Activated naive CD8-positive, alpha-beta T cell (primary cell): ENCODE results near the gene PARVB.

ENCODE experiments used
- H3K27ac Mint-ChIP-seq: one replicate; pipeline ENCODE4 v1.8.0; 2021; ENCODE audit warnings: mixed read lengths
- H3K27me3 Mint-ChIP-seq: one replicate; pipeline ENCODE4 v1.8.0; 2021; ENCODE audit warnings: mixed read lengths
- H3K36me3 Mint-ChIP-seq: one replicate; pipeline ENCODE4 v1.8.0; 2021; ENCODE audit warnings: mixed read lengths
- H3K4me1 Mint-ChIP-seq: one replicate; pipeline ENCODE4 v1.8.0; 2021; ENCODE audit warnings: low read depth, mixed read lengths
- H3K4me3 Mint-ChIP-seq: one replicate; pipeline ENCODE4 v1.8.0; 2021; ENCODE audit warnings: mild to moderate bottlenecking, mixed read lengths
- H3K9me3 Mint-ChIP-seq: one replicate; pipeline ENCODE4 v1.8.0; 2021; ENCODE audit warnings: low read depth, mixed read lengths

Gene PARVB

GRCh38 chr22:44143579-44143978 lies 119.5 kb downstream of the PARVB start:
- Mint-ChIP-seq H3K4me1 (no peaks in the 10 kb centered on the region), H3K27ac (no peak overlapping the region), H3K27me3 (peaks cover 1% of the 10 kb centered on the region), H3K36me3 (no peaks in the 10 kb centered on the region), H3K9me3 (no peaks in the 10 kb centered on the region), H3K4me3 (no peak overlapping the region)

- H3K27me3 Mint-ChIP-seq = peaks cover 1% of the 10 kb centered on the region
- no peaks in the 10 kb centered on the region for H3K4me1 Mint-ChIP-seq
- no peaks in the 10 kb centered on the region for H3K36me3 Mint-ChIP-seq
- no peak overlapping the region for H3K27ac Mint-ChIP-seq
- no peaks in the 10 kb centered on the region for H3K9me3 Mint-ChIP-seq
- no peak overlapping the region for H3K4me3 Mint-ChIP-seq
Measured at GRCh38 chr22:44144046-44144569, 120.0 kb downstream of the PARVB start.

- Mint-ChIP-seq H3K4me3 (no peak overlapping the region), H3K9me3 (no peaks in the 10 kb centered on the region), H3K4me1 (no peaks in the 10 kb centered on the region), H3K27ac (no peak overlapping the region), H3K27me3 (peaks cover 3% of the 10 kb centered on the region), H3K36me3 (no peaks in the 10 kb centered on the region)
Measured at GRCh38 chr22:44145544-44145943, 121.4 kb downstream of the PARVB start.

GRCh38 chr22:44146088-44146861 lies 122.2 kb downstream of the PARVB start:
- H3K9me3 Mint-ChIP-seq = no peaks in the 10 kb centered on the region
- no peaks in the 10 kb centered on the region for H3K36me3 Mint-ChIP-seq
- H3K27me3 Mint-ChIP-seq = peaks cover 5% of the 10 kb centered on the region
- no peaks in the 10 kb centered on the region for H3K4me1 Mint-ChIP-seq
- H3K27ac Mint-ChIP-seq = no peak overlapping the region
- H3K4me3 Mint-ChIP-seq = no peak overlapping the region

- H3K27ac Mint-ChIP-seq = no peak overlapping the region
- no peaks in the 10 kb centered on the region for H3K9me3 Mint-ChIP-seq
- no peaks in the 10 kb centered on the region for H3K36me3 Mint-ChIP-seq
- H3K4me1 Mint-ChIP-seq = no peaks in the 10 kb centered on the region
- no peak overlapping the region for H3K4me3 Mint-ChIP-seq
- H3K27me3 Mint-ChIP-seq = peaks cover 5% of the 10 kb centered on the region
Measured at GRCh38 chr22:44147008-44147645, 123.0 kb downstream of the PARVB start.

GRCh38 chr22:44147821-44148574 lies 123.9 kb downstream of the PARVB start:
- H3K27me3 Mint-ChIP-seq = peaks cover 5% of the 10 kb centered on the region
- H3K36me3 Mint-ChIP-seq = no peaks in the 10 kb centered on the region
- no peaks in the 10 kb centered on the region for H3K4me1 Mint-ChIP-seq
- no peak overlapping the region for H3K4me3 Mint-ChIP-seq
- H3K9me3 Mint-ChIP-seq = no peaks in the 10 kb centered on the region
- H3K27ac Mint-ChIP-seq = no peak overlapping the region

- H3K27me3 Mint-ChIP-seq = peaks cover 5% of the 10 kb centered on the region
- H3K9me3 Mint-ChIP-seq = no peaks in the 10 kb centered on the region
- H3K4me3 Mint-ChIP-seq = no peak overlapping the region
- H3K27ac Mint-ChIP-seq = no peak overlapping the region
- H3K36me3 Mint-ChIP-seq = no peaks in the 10 kb centered on the region
- no peaks in the 10 kb centered on the region for H3K4me1 Mint-ChIP-seq
Measured at GRCh38 chr22:44151676-44152075, 127.6 kb downstream of the PARVB start.

GRCh38 chr22:44153710-44154109 lies 129.6 kb downstream of the PARVB start:
- Mint-ChIP-seq H3K9me3 (no peaks in the 10 kb centered on the region), H3K36me3 (no peaks in the 10 kb centered on the region), H3K4me1 (no peaks in the 10 kb centered on the region), H3K27me3 (peaks cover 4% of the 10 kb centered on the region), H3K4me3 (no peak overlapping the region), H3K27ac (no peak overlapping the region)

- Mint-ChIP-seq H3K4me1 (no peaks in the 10 kb centered on the region), H3K4me3 (no peak overlapping the region), H3K27me3 (peaks cover 3% of the 10 kb centered on the region), H3K36me3 (no peaks in the 10 kb centered on the region), H3K9me3 (no peaks in the 10 kb centered on the region), H3K27ac (no peak overlapping the region)
Measured at GRCh38 chr22:44154436-44154942, 130.4 kb downstream of the PARVB start.

- Mint-ChIP-seq H3K27ac (no peak overlapping the region), H3K4me3 (no peak overlapping the region), H3K4me1 (no peaks in the 10 kb centered on the region), H3K9me3 (no peaks in the 10 kb centered on the region), H3K27me3 (peaks cover 2% of the 10 kb centered on the region), H3K36me3 (no peaks in the 10 kb centered on the region)
Measured at GRCh38 chr22:44155115-44155514, 131.0 kb downstream of the PARVB start.

GRCh38 chr22:44157916-44158618 lies 134.0 kb downstream of the PARVB start:
- Mint-ChIP-seq H3K4me3 (no peak overlapping the region), H3K27me3 (no peaks in the 10 kb centered on the region), H3K27ac (no peak overlapping the region), H3K9me3 (no peaks in the 10 kb centered on the region), H3K36me3 (no peaks in the 10 kb centered on the region), H3K4me1 (no peaks in the 10 kb centered on the region)

- H3K4me3 Mint-ChIP-seq = no peak overlapping the region
- no peaks in the 10 kb centered on the region for H3K27me3 Mint-ChIP-seq
- no peaks in the 10 kb centered on the region for H3K9me3 Mint-ChIP-seq
- H3K27ac Mint-ChIP-seq = no peak overlapping the region
- H3K36me3 Mint-ChIP-seq = no peaks in the 10 kb centered on the region
- no peaks in the 10 kb centered on the region for H3K4me1 Mint-ChIP-seq
Measured at GRCh38 chr22:44158816-44159215, 134.7 kb downstream of the PARVB start.

- Mint-ChIP-seq H3K27ac (no peak overlapping the region), H3K9me3 (no peaks in the 10 kb centered on the region), H3K36me3 (no peaks in the 10 kb centered on the region), H3K4me1 (no peaks in the 10 kb centered on the region), H3K4me3 (no peak overlapping the region), H3K27me3 (no peaks in the 10 kb centered on the region)
Measured at GRCh38 chr22:44159221-44159620, 135.1 kb downstream of the PARVB start.

- H3K27me3 Mint-ChIP-seq = no peaks in the 10 kb centered on the region
- H3K9me3 Mint-ChIP-seq = no peaks in the 10 kb centered on the region
- no peaks in the 10 kb centered on the region for H3K4me1 Mint-ChIP-seq
- no peaks in the 10 kb centered on the region for H3K36me3 Mint-ChIP-seq
- H3K27ac Mint-ChIP-seq = no peak overlapping the region
- H3K4me3 Mint-ChIP-seq = no peak overlapping the region
Measured at GRCh38 chr22:44159811-44160210, 135.7 kb downstream of the PARVB start.
